ENCODE measurements around the gene C1orf159. TPM values are rescaled to one million over a fixed set of nuclear protein-coding genes. Genes with fewer than 3 reads are reported as not detected.

The C1orf159 gene
- polyA plus RNA-seq, 2 of the 4 experiments (the other 2 are of a cell fraction) = 4.0 to 10.2 TPM

- Histone ChIP-seq H3K4me1 (no peaks in the 10 kb centered on the region), H3K4me2 (no peak overlapping the region), H3K9me3 (no peaks in the 10 kb centered on the region), H3K4me3 (no peak overlapping the region), H3K27ac (peak overlapping the region in 1 of 2 experiments; percentile 60; a peak in 2 of 6 replicates)
- DNase-seq (ENCODE audit: low read depth in 1 of 2, low spot score in 1 of 2) = no peak
- 79% methylated on average over 11 of the region's 32 CpGs for WGBS (ENCODE audit: missing lambda C conversion rate)
- ATAC-seq = no peak
- TF ChIP-seq RAD21 (conservative IDR thresholded peaks at IDR 0.05 in 1 of 2, IDR thresholded peaks at IDR 0.05 in 1 of 2) (no peak), RNF2 (IDR thresholded peaks at IDR 0.05; ENCODE audit: borderline replicate concordance, low read depth) (no peak), KDM5A (IDR thresholded peaks at IDR 0.05) (no peak), CBX2 (IDR thresholded peaks at IDR 0.05; ENCODE audit: borderline replicate concordance, low read depth) (no peak), EHF (CRISPR knock-in tag; IDR thresholded peaks at IDR 0.05) (no peak), GATA3 (IDR thresholded peaks at IDR 0.05; ENCODE audit: borderline replicate concordance) (no peak)
- ChIA-PET CTCF (no interaction called here), POLR2A (no interaction called here)
- FAIRE-seq = no peak
Measured at GRCh38 chr1:1144843-1145546, 29.1 kb upstream of the C1orf159 start.

- no peak for ATAC-seq
- DNase-seq (ENCODE audit: low read depth in 1 of 2, low spot score in 1 of 2) = no peak
- FAIRE-seq = no peak
- 87% methylated on average over 19 of the region's 42 CpGs for WGBS (ENCODE audit: missing lambda C conversion rate)
- peak overlapping the region in 1 of 2 experiments; percentile 60; a peak in 2 of 6 replicates for H3K27ac ChIP-seq
- TF ChIP-seq SMC3 (IDR thresholded peaks at IDR 0.05) (no peak), POLR2A (IDR thresholded peaks at IDR 0.05; ENCODE audit: low read length) (no peak), JUNB (IDR thresholded peaks at IDR 0.05) (no peak), EP300 (IDR thresholded peaks at IDR 0.05) (no peak), ZNF302 (CRISPR knock-in tag; IDR thresholded peaks at IDR 0.05) (no peak), NR3C1 (IDR thresholded peaks at IDR 0.05) (no peak), HMGXB4 (CRISPR knock-in tag; IDR thresholded peaks at IDR 0.05; ENCODE audit: borderline replicate concordance) (no peak), FOXS1 (CRISPR knock-in tag; IDR thresholded peaks at IDR 0.05) (no peak), ZFP36 (IDR thresholded peaks at IDR 0.05; ENCODE audit: borderline replicate concordance, partially characterized antibody) (no peak), FOSL2 (IDR thresholded peaks at IDR 0.05) (no peak), FOSL2 (CRISPR knock-in tag; IDR thresholded peaks at IDR 0.05) (no peak), ZSCAN20 (CRISPR knock-in tag; IDR thresholded peaks at IDR 0.05) (no peak), E2F6 (IDR thresholded peaks at IDR 0.05; ENCODE audit: borderline replicate concordance, low read depth) (no peak), RCOR1 (IDR thresholded peaks at IDR 0.05; ENCODE audit: low read depth, low read length) (no peak), KDM5A (IDR thresholded peaks at IDR 0.05) (no peak), HOXB13 (CRISPR knock-in tag; IDR thresholded peaks at IDR 0.05; ENCODE audit: low read depth) (no peak)
- no peak overlapping the region for H3K4me2 ChIP-seq
- ChIA-PET CTCF (no interaction called here), POLR2A (no interaction called here)
- H3K9me3 ChIP-seq = no peaks in the 10 kb centered on the region
- H3K4me1 ChIP-seq = no peaks in the 10 kb centered on the region
- no peak overlapping the region for H3K4me3 ChIP-seq
Measured at GRCh38 chr1:1144122-1144842, 28.4 kb upstream of the C1orf159 start.

GRCh38 chr1:1143636-1144035 is 27.7 kb upstream of the C1orf159 start:
- 91% methylated on average over 9 of the region's 14 CpGs for WGBS (ENCODE audit: missing lambda C conversion rate)
- ATAC-seq (no peak), DNase-seq (ENCODE audit: low read depth in 1 of 2, low spot score in 1 of 2) (no peak), FAIRE-seq (no peak)
- Histone ChIP-seq H3K9me3 (no peaks in the 10 kb centered on the region), H3K4me2 (no peak overlapping the region), H3K4me3 (no peak overlapping the region), H3K27ac (no peak overlapping the region), H3K4me1 (no peaks in the 10 kb centered on the region)
- TF ChIP-seq TFCP2L1 (CRISPR knock-in tag; IDR thresholded peaks at IDR 0.05) (no peak), CBX8 (IDR thresholded peaks at IDR 0.05) (no peak), JUNB (IDR thresholded peaks at IDR 0.05) (no peak), ZNF302 (CRISPR knock-in tag; IDR thresholded peaks at IDR 0.05) (no peak), JUN (IDR thresholded peaks at IDR 0.05) (no peak), TP53 (CRISPR knock-in tag; IDR thresholded peaks at IDR 0.05) (no peak), HDAC2 (IDR thresholded peaks at IDR 0.05) (no peak), BHLHE40 (IDR thresholded peaks at IDR 0.05; ENCODE audit: low read depth, low read length) (no peak), BCL3 (IDR thresholded peaks at IDR 0.05) (no peak)
- CTCF ChIA-PET = no interaction called here
- POLR2A ChIA-PET = no interaction called here
